Measurements from ENCODE around the gene DNAH2.
"Not testable (repeated sequence)": the region's sequence is repeated elsewhere in the genome, so short reads cannot be mapped to it uniquely, and the experiment has no call there.

The DNAH2 gene

GRCh38 chr17:7852919-7853690 is 135.6 kb downstream of the DNAH2 start:
- DNase-seq, result peak; percentile 41

- no peak for DNase-seq
Observed at GRCh38 chr17:7853691-7854038, 136.1 kb downstream of the DNAH2 start.

GRCh38 chr17:7854078-7854777 is 136.7 kb downstream of the DNAH2 start:
- no peak for DNase-seq

- peak; percentile 53 for DNase-seq
Observed at GRCh38 chr17:7854851-7855659, 137.5 kb downstream of the DNAH2 start, which contains the start of gene TMEM88. Gene TMEM88, plus strand, starts transcription at chr17:7855066. Its CDS starts 9 bp downstream, at chr17:7855075.

GRCh38 chr17:7855660-7856010 is 138.1 kb downstream of the DNAH2 start:
- no peak for DNase-seq

GRCh38 chr17:7856011-7856810 is 138.7 kb downstream of the DNAH2 start:
- DNase-seq, result peak; percentile 57

GRCh38 chr17:7856811-7857712 is 139.5 kb downstream of the DNAH2 start, which contains the start of gene NAA38:
Gene NAA38, minus strand, starts transcription at chr17:7857559. Its CDS starts 96 bp downstream, at chr17:7857463.
- DNase-seq, result peak; percentile 97

GRCh38 chr17:7857713-7858521 is 140.4 kb downstream of the DNAH2 start, which contains the start of gene CYB5D1:
Gene CYB5D1, plus strand, starts transcription at chr17:7858003. Its CDS starts 132 bp downstream, at chr17:7858135.
- peak; percentile 94 for DNase-seq

- peak; percentile 56 for DNase-seq
Observed at GRCh38 chr17:7858522-7858810, 140.9 kb downstream of the DNAH2 start.

- no peak for DNase-seq
Observed at GRCh38 chr17:7859028-7859427, 141.5 kb downstream of the DNAH2 start.

GRCh38 chr17:7862692-7863437 is 145.3 kb downstream of the DNAH2 start:
- peak; percentile 67 for DNase-seq

GRCh38 chr17:7864384-7864783 is 146.8 kb downstream of the DNAH2 start:
- DNase-seq, result not testable (repeated sequence)

- DNase-seq, result no peak
Observed at GRCh38 chr17:7864995-7865650, 147.6 kb downstream of the DNAH2 start.

- peak; percentile 35 for DNase-seq
Observed at GRCh38 chr17:7867881-7868329, 150.4 kb downstream of the DNAH2 start.

GRCh38 chr17:7873051-7873450 is 155.5 kb downstream of the DNAH2 start:
- DNase-seq, result no peak

- no peak for DNase-seq
Observed at GRCh38 chr17:7875804-7876370, 158.3 kb downstream of the DNAH2 start.

- no peak for DNase-seq
Observed at GRCh38 chr17:7878234-7878633, 160.7 kb downstream of the DNAH2 start.

GRCh38 chr17:7880076-7880868 is 162.7 kb downstream of the DNAH2 start:
- no peak for DNase-seq
